GM12873 (cell line): ENCODE data around the gene SPATA7.
A peak's percentile ranks its signal among the peaks of the same experiment; 100 is the strongest.

Experiments
- TF ChIP-seq, protein P1 (sequence below): IDR thresholded peaks from 2 replicates; pipeline ENCODE4 v1.5.1; 2012; ENCODE audit warnings: low read depth, mild to moderate bottlenecking, moderate library complexity, low read length, control low read depth; ENCODE audit not compliant: insufficient read depth; ENCODE audit errors: missing control alignments

The SPATA7 gene

DNA sequence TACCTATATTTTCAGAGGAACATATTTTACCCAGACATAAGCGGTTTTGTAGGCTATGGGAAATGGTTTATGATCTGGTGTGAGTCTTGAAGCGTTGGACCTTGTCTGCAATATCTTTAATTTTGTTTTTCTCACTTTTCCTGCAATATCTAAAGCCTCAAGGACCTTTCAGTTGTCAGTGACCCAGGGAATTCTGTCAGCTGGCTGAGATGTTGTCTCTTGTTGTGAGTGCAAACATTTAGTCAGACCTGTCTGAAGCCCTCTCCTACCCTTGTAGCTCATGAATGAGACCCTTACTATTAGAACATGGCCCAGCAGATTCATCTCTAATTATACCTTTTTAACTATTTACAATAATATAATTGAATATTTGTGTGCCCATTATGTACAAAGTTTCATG is 53.6 kb downstream of the SPATA7 start:
- TF ChIP-seq, protein P1, sequence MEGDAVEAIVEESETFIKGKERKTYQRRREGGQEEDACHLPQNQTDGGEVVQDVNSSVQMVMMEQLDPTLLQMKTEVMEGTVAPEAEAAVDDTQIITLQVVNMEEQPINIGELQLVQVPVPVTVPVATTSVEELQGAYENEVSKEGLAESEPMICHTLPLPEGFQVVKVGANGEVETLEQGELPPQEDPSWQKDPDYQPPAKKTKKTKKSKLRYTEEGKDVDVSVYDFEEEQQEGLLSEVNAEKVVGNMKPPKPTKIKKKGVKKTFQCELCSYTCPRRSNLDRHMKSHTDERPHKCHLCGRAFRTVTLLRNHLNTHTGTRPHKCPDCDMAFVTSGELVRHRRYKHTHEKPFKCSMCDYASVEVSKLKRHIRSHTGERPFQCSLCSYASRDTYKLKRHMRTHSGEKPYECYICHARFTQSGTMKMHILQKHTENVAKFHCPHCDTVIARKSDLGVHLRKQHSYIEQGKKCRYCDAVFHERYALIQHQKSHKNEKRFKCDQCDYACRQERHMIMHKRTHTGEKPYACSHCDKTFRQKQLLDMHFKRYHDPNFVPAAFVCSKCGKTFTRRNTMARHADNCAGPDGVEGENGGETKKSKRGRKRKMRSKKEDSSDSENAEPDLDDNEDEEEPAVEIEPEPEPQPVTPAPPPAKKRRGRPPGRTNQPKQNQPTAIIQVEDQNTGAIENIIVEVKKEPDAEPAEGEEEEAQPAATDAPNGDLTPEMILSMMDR: no peak

GRCh38 chr14:88452231-88452630 is 66.8 kb downstream of the SPATA7 start:
- TF ChIP-seq, protein P1: no peak

DNA sequence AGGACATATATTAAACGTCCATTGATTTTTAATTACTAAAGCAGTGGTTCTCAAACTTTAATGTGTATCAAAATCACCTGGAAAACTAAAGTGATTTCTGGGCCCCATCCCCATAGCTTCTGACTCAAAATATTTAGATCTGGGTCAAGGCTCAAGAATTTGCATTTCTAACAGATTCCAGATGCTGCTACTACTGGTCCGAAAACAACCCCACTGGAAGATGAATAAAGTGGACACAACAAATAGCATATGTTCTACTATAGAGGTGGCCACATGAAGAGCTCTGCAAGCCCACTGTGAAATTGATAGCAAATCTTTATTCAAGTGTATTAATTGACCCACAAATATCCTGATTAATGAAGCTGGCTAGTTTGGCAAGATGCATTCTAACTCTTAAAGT is 69.4 kb downstream of the SPATA7 start:
- TF ChIP-seq, protein P1: no peak

DNA sequence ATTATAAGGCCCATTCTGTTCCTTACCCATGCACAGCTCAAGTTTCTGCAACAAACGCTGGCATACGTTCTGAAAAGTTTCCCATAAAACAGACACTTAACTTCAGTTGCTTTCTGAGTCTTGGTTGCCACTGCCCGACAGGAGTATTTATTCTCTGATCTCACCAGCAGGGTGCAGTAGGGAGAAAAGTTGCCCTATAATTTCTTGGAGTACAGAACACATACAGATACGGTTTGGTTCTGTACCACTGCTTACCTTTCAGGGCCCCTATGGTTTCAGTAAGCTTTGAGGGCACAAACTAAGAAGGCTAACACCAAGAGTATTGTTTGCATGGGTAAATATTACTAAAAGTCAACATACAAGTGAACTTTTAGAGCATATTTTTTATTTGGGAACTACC is 77.9 kb downstream of the SPATA7 start:
- TF ChIP-seq, protein P1: peak; percentile 65

DNA sequence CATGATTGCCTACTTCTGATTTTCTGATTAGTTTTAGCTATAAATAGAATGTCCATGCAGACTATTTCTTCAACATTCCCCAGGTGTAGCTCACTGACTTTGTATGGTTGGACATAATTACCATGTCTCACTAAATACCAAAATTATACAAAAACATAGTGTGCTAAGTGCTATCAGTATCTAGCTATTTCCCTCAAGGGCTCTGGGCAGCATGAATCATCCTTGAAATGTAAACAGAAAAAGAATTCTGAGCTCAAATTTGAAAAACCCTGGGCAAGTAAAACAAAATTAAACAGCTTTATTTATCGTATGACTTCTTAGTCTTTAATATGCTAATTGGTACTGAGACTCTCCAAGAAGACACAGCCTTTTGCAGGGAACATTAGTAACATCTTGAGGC is 82.9 kb downstream of the SPATA7 start:
- TF ChIP-seq, protein P1: no peak

GRCh38 chr14:88470542-88471440 is 85.3 kb downstream of the SPATA7 start:
- TF ChIP-seq, protein P1: no peak

GRCh38 chr14:88473791-88474190 is 88.3 kb downstream of the SPATA7 start:
- TF ChIP-seq, protein P1: no peak
